GM19035 (cell line): ENCODE data around the gene ABHD17C.

Source experiments
- ATAC-seq: cut with Tn5 transposase; IDR thresholded peaks from one replicate; pipeline ENCODE4 v1.9.1; 2021; ENCODE audit not compliant: unreplicated experiment

The ABHD17C gene

DNA sequence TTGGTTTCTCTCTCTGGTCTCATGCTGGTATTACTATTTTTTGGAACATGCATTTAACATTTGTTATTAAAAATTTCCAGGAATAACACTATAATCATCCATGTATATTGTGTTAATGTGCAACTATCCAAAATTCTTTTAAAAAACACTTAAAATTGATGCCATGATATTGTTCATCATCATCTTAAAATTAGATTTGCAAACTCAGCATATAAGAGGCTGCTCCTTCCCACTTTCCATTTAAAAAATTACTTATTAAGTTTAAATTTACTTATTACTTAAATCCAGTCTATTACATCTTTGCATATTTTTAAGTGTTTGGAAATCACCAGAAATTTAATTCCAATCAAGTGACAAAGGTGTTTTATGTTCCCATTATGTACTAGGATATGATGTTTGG lies 5.8 kb upstream of the ABHD17C start:
- ATAC-seq: no peak

DNA sequence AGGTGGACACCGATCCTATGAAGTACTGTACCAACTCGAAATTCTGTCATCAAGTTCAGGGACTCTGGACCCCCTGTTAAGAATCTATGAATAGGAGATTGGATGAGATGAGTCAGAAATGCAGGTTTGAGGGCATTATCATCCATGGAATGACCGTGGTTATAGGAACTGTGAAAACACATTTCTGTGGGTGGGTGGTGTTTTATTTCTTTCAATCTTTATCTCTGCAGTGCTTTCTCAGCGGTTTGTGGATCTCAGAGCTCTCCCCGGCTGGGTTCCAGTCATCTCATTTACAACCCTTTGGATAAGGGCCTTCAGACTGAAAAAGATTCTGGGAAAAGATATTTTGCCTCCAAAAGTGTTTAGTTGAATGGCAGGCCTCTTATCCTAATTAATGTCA lies 5.4 kb upstream of the ABHD17C start:
- ATAC-seq: no peak

DNA sequence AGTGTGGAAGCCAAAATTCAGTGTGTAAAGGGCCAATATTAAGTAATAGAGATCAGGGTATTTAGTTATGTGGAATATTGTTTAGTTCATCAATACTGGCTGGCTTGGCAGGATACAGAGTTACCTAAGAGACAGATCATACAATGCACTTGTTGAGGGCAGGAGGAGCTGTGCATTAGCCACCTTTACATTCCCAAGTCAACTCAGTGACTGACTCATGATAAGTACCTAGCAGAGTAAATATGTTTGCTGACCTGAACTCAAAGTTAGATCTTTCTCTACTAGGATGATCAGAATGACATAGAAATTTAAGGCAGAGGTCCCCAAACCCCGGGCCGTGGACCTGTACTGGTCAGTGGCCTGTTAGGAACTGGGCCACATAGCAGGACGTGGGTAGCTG lies 3.5 kb upstream of the ABHD17C start:
- no peak for ATAC-seq

DNA sequence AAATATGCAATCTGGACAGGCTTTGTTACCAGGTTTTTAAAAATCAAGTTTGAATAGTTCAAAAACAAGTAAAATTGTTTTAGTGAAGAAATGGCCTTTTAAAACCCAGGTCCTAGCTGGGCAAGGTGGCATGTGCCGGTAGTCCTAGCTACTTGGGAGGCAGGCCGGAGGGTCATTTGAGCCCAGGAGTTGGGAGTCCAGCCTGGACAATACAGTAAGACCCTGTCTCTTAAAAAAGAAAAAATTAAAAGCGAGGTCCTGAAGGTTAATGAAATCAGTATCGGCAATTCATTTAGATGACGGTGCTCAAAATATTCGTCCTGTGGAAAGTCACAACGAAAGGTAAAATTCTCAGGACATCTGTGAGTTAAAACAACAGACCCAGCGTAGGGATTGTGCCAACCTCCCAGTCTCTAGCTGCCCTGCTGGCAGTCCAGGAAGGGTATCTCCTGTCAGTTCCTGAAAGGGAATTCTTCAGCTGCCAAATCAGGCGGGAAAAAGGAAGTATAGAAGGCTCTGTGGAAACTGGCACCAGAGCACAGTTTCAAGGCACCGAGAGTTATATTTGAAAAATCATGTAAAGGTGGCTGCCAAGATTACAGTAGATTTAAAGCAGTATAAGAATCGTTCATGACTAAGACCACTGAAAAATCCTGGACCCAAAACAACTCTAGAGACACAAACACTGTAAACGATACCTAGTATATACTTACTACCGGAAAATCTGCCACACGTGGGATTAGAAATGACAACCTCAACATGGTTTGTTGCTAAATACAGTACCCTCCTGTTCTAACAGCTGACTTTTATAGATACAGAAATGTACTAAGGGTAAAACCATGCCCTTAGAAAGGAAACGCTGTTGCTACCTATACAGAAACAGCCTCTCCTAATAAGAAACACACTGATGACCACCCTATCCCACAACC lies 1.2 kb upstream of the ABHD17C start:
- ATAC-seq: no peak

DNA sequence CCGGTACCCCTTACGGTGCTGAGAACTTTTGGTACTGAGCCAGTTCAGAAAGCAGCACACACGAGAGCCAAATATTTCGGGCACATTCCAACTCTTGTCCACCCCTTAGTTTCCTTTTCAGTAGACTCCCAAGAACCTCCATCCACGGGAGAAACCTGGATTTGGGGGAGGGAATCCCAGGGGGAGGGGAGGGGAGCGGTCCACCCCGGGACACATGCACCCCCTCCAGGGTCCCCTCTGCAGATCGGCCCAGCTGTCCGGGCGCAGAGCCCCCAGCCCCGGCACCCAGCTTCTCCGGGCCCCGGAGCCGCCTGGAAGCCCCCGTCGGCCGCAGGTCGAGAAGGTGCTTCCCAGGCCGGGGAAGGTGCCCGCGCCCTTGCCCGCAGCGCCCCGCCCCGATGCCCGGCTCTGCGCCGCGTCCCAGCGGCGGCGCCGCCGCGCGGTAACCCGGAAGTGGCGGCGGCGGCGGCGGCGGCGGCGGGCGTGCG lies 455 bp upstream of the ABHD17C start:
- peak; percentile 38 for ATAC-seq

DNA sequence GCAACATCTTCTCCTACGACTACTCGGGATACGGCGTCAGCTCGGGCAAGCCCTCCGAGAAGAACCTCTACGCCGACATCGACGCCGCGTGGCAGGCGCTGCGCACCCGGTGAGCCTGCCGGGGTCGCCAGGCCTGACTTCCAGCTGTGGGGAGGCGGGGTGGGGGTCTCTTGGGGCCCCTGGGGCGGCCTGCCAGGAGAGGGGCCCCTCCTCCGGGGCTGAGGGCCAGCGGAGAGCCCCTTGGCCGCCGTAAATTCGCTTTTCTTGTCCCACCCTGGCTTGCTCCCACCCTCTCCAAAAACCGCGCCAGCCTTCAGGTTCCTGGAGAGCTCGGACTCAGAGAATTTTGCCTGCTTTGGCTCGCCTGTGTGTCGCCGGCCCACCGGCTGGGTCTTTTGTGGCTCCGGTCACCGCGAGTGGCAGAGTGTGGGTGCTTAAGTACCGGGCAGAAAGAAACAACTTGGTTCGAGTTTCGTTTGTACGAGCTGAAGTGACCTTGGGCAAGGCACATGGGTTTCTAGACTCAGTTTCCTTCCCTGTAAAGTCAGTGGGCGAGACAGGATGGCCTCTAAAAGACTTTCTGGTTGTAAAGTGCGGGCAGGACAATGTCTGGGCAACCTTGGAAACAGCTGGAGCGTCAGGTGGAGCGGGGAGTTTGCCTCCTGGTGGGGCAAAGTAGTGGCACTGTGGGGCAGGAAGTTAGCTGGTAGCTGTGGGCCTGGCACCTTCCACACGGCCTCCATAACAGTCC lies 976 bp downstream of the ABHD17C start:
- no peak for ATAC-seq

DNA sequence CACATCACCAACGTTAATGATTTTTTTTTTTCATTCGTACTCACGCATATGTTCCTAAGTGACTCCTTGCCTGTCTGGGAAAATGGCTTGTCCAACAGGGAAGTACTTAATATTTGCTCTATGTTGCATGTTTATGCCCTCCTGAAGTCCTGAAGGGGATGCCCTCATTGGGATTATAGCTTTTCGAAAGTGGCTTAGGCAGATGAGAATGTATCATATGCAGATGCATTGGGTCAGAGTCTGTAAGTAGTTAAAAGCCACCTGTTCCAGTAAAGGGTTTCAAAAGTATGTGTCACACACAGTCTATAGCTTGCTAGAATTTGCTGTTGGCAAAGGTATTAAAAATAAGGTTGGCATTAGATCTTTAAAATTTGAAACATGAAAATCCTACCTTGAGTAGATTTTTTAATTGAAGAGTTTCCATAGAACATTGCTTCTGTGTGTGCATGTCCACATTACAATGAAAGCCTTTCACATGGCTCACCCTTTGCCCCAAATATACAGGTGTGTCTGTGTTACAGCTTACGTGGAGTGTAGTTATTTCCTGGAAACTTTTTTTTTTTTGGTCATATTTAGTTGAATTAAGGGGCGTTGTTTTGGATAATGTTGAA lies 2.1 kb downstream of the ABHD17C start:
- no peak for ATAC-seq

DNA sequence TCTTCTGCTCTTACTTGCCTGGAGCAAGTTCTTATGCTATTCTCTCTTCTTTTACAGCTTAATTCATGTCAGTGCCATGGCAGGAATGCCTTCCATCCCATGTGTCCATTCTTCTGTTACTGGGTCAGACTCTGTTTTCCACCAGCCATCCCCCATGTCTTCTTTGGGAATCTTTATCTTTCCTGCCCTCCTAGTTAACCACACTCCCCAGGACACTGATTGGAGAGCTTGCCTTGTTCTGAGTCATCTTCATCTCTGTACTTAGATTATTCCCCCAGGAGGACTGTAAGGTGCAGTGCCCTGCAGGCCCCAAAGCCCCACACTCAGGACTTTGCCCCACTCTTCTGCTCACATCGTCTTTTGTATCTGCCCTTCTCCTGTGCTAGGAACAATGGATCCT lies 3.6 kb downstream of the ABHD17C start:
- ATAC-seq: no peak

DNA sequence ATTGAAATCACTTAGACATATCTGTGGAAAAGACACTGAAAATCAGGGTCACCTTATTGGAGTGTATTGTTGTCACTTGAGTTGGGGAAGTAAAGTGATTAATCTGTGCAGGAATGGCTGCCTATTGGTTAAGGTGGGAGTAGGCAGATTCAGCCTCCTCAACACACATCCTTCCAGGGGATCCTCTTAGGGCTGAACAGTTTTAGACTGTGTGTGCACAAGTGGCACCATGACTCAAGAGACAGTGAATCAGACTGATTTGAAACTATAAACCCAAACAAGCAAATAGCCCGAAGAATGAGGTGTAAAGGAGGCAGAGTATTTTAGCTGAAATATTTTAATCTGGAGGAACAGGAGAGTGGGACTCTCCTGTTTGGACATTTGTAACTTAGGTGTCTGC lies 4.9 kb downstream of the ABHD17C start:
- no peak for ATAC-seq

DNA sequence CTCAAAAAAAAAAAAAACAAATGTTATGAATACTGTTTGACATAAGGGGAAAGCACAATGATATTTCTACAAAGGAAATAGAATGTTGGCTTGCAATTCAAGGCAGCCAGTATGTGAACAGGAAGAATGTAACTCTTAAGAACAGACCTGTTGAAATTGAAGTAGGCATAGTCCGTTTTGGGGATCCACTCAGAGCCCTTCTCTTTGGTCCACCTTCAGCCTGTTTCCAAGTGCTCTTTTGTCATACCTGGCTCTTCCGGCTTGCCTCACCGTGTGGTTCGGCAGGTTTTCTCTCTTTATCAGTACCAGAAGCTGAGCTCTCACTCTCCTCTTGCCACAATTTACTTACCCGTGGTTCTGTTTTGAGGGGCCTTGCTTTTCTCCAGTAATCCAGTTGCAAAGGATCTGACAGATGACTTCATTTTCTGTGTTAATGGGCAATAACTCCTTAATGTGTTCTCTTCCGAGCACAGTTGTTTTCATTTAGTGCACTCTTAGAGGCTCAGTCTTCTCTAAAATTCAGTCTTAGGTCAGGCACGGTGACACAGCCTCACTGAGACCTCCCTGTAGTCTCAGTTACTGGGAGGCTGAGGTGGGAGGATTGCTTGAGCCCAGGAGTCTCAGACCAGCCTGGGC lies 6.7 kb downstream of the ABHD17C start:
- ATAC-seq: no peak

DNA sequence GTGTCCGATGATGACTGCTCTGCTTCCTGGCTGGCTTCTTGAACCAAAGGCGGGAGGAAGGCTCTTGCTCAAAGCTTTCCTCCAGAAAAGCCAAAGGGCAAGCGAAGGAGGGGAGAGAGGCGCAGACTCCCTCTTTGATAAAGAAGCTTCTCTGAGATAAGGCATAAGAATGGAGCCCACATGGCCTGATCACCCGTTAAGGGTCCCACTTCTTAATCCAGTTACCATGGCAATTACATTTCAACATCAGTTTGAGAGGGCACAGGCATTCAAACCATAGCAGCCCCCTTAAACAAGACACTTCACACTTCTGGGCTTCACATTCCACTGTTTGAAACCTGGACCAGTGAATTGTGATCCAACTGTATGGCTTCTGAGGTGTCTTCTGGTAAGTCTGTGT lies 8.0 kb downstream of the ABHD17C start:
- ATAC-seq: no peak

DNA sequence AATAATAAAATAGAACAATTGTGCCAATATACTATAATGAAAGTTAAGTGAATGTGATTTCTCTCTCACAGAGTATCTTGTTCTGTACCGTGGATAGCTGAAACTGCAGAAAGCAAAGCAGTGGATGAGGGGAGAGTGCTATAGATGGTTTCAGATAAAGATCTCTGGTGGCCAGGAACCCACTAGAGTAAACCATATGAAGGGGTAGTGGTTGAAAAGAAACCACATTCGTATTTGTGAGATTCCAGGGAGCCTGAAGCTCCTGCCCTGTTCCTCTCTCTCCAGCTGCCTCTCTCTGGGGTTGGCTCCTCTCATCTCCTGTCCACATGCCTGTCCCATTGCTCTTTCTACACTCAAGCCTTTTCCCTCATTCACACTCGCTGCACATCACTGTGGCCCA lies 8.9 kb downstream of the ABHD17C start:
- no peak for ATAC-seq

DNA sequence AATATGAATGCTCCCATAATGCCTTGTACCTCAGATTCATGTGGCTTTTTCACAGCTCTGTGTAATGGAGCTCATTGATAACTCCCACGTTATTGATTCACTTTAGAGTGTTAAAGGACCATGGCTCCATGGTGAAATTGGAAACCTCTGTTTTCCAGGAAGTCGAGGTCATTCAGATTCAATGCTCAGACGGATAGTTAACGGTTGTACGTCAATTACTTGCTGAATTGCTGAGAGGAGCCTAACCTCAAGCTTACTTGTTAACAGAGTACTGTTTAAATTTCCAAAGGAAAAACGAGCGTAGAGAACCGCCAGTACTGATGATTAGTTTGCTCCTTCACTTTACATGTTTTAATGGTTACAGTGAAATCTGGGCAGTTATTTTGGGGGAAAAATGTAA lies 11.1 kb downstream of the ABHD17C start:
- ATAC-seq: no peak

DNA sequence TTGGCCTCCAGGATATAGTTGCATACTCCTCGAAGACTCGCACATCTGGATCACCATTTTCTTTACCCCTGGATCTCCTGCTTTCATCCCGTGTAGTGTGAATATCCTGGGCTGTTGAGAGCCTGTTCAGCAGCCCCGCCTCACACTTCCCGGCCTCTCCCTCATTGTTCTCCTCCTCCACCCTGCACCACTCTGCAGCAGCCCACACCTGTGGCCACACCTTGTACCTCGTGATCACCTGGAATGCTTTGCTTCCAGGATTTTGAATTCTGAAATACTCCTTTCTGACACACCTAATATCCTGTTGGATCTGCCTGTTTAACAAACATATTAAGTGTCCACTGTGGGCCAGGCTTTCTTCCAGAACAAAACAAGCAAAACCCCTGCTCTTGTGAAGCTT lies 14.4 kb downstream of the ABHD17C start:
- ATAC-seq: no peak

DNA sequence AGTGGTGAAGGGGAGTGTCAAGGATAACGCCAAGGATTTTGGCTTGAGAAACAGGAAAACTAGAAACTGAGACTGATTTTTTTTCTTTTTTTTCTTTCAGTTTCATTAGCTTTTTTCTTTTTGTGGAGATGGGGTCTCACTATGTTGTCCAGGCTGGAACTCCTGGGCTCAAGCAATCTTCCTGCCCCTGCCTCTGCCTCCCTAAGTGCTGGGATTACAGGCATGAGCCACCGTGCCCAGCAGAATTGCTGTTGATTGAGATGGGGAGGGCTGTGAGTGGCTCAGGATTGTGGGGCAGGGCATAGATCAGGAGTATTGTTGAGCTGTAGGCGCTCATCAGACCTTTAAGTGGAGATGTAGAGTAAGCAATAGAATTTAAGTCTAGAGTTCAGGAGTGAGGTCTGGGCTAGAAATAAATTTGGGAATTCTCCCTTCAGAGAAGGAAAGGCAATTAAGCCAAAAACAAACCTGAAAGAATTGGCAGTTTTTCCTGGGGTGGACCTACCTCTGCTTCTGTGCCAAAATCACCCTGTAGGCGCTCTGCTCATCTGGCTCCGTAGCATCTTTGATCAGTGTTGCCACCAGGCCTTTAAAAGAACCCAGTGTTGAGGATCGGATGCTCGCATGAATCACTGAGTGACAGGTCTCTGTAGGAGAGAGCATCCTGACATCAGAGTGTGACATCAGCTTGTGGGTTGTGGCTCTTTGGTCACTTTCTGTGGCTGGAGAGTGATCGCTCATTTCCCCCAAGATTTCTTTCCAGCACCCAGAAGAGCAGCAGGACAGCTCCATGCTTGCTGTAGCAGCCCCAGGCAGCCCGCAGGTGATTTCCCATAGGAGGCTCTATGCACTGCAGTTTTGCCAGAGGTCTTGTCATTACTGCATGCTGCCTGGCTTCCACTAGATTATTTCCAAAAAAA lies 15.8 kb downstream of the ABHD17C start:
- no peak for ATAC-seq

DNA sequence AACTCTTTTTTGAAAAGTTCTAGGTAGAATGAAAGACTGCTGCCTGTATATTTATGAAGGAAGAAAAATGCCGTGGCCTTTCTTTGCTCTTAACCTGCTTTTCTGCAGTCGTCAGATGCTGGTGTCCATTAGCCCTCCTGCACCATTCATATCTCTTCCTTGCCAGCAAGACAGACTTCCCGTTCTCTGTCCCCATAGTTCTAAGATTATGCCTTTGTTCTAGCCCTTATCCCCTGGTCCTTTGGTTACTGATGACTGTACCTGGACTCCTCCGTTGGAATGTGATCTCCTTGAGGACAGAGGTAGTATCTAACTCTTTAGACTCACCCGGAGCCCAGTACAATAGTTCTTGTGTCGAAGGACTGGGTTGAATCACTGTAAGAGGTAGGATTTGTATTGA lies 16.8 kb downstream of the ABHD17C start:
- no peak for ATAC-seq

DNA sequence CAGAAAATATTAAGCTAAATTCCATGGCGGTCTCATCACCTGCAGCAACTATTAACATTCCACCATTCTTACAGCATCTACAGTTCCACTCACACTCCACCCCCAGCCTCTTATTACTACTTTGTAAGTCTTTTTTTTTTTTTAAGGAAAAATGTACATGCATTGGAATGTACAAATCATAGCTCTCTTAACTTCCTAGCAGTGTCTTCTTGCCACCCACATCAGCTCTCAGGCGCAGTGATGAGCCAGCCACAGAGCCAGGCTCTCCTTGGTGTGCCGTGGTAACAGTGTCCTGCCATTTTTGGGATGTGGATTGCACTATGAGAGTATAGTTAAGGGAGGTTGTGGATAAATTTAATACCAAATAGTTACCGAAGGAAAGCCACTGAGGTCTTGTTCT lies 17.8 kb downstream of the ABHD17C start:
- no peak for ATAC-seq

DNA sequence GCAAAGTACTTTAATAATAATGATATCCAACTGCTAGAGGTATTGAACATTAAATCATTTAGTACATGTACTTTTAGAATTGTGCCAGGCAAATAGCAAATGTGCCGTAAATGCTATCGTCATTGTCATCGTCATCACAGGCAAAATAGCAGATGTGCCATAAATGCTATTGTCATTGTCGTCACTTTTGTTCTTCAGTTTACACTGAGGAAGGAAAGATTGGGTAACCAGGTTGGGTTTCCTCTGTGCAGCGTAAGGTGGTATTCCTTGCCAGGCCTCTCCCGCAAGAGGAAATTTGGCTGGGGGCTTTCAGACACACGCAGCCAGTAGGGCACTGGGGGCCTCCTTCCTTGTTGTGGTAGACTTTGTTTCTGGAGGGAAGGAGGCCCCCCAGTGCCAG lies 26.4 kb downstream of the ABHD17C start:
- no peak for ATAC-seq

DNA sequence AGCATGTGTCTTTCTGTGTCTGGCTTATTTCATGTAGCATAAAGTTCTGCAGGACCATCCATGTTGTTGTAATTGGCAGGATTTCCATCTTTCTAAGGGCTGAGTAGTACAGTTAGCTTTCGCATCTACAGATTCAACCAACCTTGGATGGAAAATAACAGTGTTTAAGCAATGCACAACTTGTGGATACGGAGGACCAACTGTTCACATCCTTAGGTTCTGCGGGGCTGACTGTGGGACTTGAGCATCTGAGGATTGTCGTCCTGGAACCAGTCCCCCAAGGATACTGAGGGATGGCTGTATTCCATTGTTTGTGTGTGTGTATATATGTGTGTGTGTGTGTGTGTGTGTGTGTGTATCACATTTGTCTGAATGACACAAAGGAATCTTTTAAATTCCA lies 27.7 kb downstream of the ABHD17C start:
- no peak for ATAC-seq

DNA sequence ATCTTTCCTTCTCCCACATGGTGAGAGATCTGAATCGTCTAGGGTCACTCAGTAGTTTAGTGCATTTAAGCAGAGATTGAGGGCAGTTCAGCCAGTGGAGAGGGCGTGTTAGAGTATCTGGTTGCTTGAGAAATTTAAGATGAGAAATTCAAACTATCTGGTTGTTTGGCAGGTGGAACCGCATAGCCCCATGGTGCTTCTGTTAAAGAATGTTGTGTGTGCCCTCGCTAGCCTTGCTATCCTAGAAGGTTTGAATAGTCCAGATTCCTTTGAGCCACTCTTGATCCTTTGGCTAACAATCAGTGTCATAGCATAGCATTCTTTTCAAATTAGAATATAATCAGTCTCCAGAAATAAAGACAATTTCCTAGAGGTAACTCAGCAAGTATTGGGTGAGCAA lies 32.1 kb downstream of the ABHD17C start:
- ATAC-seq: no peak
